Measurements from ENCODE around the gene E2F8.

Gene E2F8

GRCh38 chr11:19253153-19253745, 12.5 kb upstream of the E2F8 start:
- DNase-seq (ENCODE audit: low read depth in 3 of 3): no peak

DNA sequence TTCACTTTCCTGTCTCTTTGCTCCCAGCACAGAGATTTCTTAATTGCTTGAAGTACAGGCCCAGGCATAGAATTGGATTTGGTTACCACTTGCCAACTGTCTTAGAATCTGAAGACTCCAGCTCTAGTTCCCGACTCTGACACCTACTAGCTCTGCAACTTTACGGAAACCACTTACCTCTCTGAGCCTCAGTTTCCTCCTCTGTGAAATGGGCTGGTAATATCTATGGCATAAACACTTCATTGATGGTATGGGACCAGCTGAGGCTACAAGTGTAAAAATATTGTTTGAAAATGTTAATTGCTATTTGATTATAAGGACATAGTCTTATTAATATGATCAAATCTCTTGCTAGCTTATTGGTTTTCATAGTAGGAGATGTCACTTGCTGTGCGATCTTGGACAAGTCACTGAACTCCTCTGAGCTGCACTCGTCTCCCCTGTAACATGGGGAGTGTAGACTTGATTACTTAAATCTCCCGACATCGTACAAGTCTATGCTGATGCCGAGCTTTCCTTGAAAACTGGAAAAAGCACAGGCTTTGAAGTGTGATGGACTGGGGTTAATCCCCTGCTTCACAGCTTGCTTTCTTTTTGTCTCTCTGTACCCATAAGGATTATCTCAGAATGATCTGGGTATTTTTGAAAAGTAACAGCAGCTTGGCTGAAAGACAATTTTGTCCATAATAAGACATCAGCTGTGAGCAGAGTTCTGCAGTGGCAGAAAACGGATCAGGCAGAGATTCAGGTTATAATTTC, 11.8 kb upstream of the E2F8 start:
- DNase-seq (ENCODE audit: low read depth in 3 of 3): no peak

GRCh38 chr11:19251577-19251976, 10.8 kb upstream of the E2F8 start:
- DNase-seq (ENCODE audit: low read depth in 3 of 3): no peak

DNA sequence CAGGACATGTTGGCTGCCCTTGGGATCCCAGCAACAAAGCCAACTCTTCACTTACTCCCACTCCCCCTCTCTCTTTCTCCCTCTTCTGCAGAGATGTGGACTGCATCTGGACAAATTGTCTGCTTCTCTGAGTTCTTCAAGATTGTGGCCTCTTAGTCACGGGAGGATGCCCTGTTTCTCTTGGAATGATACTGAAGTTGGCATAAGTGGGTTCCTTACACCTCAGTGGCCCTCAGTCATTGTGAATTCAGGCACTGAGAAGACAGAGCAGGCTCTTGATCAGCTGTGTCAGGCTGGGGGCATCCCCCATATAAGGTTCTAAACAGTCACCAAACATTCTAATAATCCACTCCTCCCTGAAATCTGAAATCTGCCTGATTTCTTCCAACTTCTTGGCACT, 6.1 kb upstream of the E2F8 start:
- DNase-seq (ENCODE audit: low read depth in 3 of 3): no peak

- DNase-seq (ENCODE audit: low read depth in 3 of 3): no peak
Observed at GRCh38 chr11:19245351-19245750, 4.6 kb upstream of the E2F8 start.

- DNase-seq (ENCODE audit: low read depth in 3 of 3): no peak
Observed at GRCh38 chr11:19244621-19245020, 3.9 kb upstream of the E2F8 start.

DNA sequence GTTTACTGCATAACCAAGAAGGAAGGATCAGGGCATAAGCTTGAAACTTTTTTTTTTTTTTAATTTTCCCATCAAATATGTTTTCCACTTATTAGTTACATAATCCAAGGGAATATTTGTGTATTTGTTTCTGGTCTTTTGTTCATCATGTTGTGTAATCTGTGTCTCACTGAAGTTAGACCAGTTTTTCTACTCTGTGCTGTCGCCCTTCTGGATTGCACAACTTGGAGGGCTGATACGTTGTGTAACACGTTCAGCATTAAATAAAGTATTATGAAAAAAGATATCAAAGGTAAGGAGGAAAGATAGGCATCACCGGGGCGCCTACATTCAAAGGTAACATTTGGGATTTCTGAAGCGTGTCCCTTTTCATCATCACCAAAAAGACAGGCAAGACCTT, 3.3 kb upstream of the E2F8 start:
- DNase-seq (ENCODE audit: low read depth in 3 of 3): no peak

DNA sequence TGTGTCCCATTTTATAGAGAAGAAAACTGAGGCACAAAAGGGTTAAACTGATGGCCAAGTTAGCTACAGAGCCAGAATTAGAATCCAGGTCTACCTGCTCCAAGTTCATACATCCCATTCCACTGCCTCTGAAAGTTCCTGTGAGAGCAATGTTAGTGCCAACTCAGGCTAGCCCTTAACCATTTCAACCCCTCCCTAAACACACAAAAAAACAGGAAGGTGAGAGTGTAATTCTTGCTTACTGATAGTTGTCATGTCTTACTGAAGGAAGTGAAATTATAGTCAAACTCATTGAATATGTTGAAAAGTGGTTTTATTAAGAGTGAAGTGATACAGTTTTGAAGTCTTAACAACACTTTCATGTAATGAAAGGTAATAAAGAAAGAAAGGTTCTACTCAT, 2.9 kb upstream of the E2F8 start:
- no peak for DNase-seq (ENCODE audit: low read depth in 3 of 3)

DNA sequence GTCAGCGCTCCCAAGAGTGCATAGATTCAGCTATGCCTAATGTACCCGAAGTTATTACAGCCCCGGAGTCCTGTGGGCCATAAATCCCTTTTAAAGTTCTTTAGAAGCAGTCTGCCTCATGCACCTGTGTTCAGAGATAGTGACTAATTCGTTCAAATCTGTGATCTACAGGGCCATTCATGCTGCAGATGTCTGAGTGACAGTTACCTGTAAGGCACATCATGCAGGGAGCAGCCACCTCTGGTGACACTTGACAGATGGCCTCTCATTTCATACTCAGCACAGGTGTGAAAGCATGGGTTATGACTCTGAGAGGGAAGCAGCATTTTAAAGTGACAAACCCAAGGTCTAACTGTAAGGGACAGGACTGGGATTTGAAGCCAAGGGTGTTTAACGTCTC, 2.4 kb upstream of the E2F8 start:
- no peak for DNase-seq (ENCODE audit: low read depth in 3 of 3)

DNA sequence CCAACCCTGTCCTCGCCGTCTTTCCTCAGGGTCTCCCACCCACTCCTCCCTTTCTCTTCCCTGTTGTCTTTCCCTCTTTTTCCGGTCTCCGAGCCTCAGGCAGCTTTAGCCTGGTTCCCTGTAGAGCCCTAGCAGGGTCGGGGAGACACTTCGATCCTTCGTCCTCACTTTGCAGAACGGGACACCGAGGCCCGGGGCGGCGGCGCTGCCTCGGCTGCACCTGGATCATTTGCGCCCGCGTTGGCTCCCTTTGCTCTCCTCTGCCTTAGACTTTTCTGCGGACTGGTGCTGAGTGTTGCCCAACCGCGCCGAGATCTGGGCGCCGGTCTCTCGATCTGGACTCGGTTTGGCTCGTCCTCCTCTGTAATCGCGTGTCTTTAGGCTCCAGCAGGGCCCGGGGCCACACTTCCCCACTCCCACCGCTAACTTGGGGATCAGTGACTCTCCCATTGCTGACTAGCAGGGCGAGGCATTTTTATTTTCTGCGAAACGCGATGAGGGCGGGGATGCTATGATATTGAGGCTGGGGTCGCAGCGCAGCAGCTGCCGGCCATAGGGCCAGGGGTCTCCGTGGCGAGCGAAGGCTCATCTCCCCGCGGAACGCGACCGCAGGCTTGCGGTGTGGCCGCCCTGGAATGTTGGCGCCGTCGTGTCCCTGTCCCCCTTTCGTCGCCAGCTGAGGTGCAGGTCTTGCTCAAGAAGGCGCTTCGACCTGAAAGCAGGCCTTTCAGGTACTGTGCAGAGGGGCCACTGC, 1.6 kb upstream of the E2F8 start:
- DNase-seq (ENCODE audit: low read depth in 3 of 3): no peak

DNA sequence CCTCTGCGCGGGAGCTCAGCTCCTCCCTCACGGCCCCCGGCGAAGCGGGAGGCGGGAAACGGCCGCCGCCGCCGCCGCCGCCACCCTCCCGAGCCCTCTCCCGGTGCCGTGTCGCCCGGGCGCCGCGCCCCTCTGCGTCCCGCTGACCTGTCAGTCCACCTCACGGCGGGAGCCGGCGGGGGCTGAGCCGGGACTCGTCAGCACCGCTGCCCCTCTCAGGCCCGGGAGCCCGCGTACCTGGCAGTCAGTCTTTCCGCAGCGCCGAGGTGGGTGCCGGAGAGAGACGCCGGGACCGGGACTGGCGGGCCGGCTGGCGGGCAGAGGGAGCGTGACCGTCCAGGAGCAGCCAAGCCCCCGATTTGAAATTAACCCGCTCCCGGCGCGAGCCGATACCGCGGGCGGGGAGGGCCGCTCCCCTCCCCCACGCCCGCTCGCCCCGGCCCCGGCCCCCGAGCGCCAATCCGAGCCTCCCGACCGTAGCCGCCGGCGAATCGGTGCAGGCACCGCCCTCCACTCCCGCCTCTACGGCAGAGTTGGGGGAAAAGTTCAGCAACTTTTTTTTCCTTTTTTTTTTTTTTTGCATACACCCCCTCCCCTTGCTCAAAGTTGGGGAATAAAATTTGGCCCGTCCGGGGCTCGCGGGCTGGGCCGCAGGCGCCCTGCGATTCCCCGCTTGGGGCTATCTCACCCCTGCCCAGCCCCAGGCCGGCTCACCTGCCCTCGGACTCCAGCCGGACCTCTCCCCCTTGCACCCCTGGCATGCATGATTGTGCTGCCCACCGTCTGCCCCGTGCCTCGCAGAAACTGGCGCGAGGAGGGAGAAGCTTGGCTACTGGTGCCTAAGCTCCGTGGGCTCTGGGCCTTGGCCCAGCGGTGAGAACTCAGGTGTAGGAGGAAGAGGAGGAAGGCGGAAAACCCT, 774 bp upstream of the E2F8 start:
- peak; percentile 26 to 47 (median 32) for DNase-seq (ENCODE audit: low read depth in 3 of 3)

DNA sequence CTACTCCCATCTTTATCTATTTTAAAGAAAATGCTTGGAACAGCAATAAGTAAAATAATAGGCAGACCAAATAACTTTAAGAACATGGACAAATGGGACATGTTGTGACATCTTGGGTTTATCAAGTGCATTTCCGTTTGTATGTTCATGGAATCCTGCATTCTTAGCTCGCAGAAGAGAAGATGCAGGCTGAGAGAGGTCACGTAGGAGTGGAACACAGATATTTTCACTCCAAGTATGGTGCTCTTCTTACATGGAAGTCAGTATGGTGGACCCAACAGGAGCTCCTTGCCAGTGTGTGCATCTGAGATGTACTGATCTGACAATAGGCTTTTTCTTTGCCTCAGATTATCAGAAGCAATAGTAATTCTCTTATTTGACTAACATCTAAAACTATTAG, 1.7 kb downstream of the E2F8 start:
- DNase-seq (ENCODE audit: low read depth in 3 of 3): no peak

DNA sequence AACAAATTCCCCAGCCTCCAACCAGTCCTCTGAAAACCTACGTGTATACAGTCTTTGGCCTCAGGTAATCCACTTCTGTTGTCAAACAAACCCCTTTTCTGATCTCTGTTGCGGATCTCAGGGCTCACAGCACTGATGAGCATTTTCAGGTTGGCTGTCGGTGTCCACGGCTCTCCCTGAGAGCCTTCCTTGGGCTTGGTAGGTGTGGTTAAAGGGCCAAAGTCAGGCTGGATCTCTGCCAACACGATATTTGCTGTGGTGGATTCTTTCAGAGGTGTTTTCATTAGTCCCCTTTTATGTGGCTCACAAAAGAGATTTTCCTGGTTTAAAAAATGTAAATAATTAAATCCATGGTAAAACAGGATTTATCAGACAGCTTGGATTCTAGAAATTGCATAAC, 2.9 kb downstream of the E2F8 start:
- DNase-seq (ENCODE audit: low read depth in 3 of 3): no peak

DNA sequence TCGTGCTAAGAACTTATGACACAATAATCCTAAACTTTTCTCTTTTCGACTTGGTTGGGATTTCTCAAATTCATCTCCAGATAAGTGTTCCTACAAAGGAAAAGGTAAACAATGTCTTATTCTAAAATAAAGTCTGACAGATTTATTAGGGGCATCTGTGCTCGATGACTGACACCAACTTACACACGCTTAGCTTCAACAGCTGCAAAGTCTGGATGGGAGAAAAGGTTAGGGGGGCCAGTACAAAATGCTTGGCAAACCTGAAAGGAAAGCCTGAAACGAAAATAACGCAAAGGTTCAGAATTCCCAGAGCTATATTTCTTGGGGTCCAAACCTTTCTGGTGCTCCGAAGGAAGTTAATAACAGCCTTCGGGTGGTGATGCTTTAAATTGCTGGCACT, 3.4 kb downstream of the E2F8 start:
- no peak for DNase-seq (ENCODE audit: low read depth in 3 of 3)

GRCh38 chr11:19234231-19234817, 6.4 kb downstream of the E2F8 start:
- DNase-seq (ENCODE audit: low read depth in 3 of 3): no peak

DNA sequence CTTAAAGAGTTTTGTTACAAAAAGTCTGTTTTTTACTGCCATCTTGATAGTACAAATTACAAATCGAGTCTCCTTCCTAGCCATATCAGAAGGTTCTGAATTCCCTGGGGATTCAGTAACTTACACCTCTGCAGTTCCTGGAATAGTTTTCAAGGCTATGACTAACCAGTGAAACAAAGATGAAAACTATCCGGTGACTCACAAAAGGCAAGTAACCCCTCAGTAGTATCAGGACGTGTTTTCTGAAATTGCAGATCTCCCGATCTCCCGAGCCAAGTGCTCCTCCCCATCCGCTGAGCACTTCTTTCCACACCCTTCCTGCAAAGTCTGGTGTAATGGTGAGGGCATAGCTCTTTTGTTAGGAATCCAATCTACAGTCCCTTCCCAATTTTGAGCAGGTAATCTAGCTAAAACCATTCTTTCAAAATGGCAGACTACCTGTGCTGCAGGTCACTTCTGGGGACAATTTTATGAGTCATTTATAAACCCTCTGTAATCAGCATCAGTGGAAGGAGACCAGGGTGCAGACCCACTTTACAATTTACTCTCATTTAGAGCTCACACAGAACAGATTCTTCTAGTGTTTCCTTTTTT, 7.7 kb downstream of the E2F8 start:
- DNase-seq (ENCODE audit: low read depth in 3 of 3): no peak

GRCh38 chr11:19229671-19230070, 11.1 kb downstream of the E2F8 start:
- no peak for DNase-seq (ENCODE audit: low read depth in 3 of 3)

- DNase-seq (ENCODE audit: low read depth in 3 of 3): no peak
Observed at GRCh38 chr11:19228968-19229367, 11.8 kb downstream of the E2F8 start.

DNA sequence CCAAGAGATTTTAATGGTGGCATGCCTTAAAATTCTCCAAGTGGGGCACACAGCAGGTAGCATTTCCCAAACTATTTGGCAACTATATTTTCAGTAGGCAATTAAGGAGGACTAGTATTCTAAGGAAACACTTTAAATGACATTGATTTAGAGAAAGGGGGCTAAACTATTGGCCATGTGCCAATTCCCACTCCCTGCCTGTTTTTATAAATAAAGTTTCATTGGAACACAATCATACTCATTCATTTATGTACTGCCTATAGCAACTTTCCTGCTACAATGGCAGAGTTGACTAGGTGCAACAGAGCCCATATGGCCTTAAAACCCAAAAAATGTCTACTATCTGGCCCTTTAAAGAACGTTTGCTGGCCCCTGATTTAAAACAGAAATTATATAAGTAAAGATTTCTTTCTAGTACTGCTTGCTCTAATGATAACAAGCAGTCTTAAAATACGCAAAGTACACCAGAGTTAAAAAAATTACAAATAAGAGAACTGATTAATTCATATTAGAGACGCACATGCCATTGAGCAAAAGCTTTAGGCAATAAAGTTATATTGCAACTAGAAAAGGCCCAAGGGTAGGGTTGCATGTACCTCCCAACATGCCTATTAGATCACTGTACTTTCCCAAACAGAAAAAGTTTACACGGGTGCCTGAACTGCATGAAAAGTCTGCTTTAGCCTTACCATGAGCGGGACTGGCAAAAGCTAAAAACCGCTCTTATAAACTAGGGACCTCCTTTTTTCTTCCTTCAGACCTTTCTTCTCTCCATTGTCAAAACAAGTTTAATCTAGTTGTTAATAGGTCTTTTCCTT, 14.2 kb downstream of the E2F8 start:
- no peak for DNase-seq (ENCODE audit: low read depth in 3 of 3)

GRCh38 chr11:19225581-19225980, 15.2 kb downstream of the E2F8 start:
- DNase-seq (ENCODE audit: low read depth in 3 of 3): no peak
